OCI-LY3 (cell line): ENCODE measurements around the gene POLR2E.

Source experiments
- H2AFZ ChIP-seq: fragments of 200-600, 300-600 bp; shearing (Covaris generic); 2 replicates; pipeline ENCODE4 v1.6.0; 2014; ENCODE audit warnings: antibody characterized with exemption, low read depth, low read length
- H3K27ac ChIP-seq: fragments of 200-600, 300-600 bp; sonication (generic); 2 replicates; pipeline ENCODE4 v1.5.1; 2014; ENCODE audit warnings: mild to moderate bottlenecking, low read length, moderate library complexity, mixed read lengths
- H3K27me3 ChIP-seq: fragments of 200-600, 300-600 bp; sonication (generic); 2 replicates; pipeline ENCODE4 v1.6.1; 2014; ENCODE audit warnings: low read depth, low read length, mixed read lengths
- H3K36me3 ChIP-seq: fragments of 200-600, 300-600 bp; sonication (generic); replicated peaks from 2 replicates; pipeline ENCODE3; 2014; ENCODE audit warnings: low read depth, low read length, mixed read lengths
- H3K4me1 ChIP-seq: fragments of 300-600, 200-600 bp; sonication (generic); 2 replicates; pipeline ENCODE4 v1.6.1; 2014; ENCODE audit warnings: low read length, mixed read lengths
- H3K4me2 ChIP-seq: fragments of 200-600, 300-600 bp; sonication (generic); 2 replicates; pipeline ENCODE4 v1.6.1; 2014; ENCODE audit warnings: low read length, mixed read lengths
- H3K4me3 ChIP-seq: fragments of 300-600, 200-600 bp; sonication (generic); 2 replicates; pipeline ENCODE4 v1.5.1; 2014; ENCODE audit warnings: antibody characterized with exemption, mild to moderate bottlenecking, low read length, moderate library complexity
- H3K79me2 ChIP-seq: fragments of 300-600, 200-600 bp; shearing (Covaris generic); 2 replicates; pipeline ENCODE4 v1.6.1; 2014; ENCODE audit warnings: mild to moderate bottlenecking, low read length, mixed read lengths
- H3K9ac ChIP-seq: fragments of 300-600, 200-600 bp; shearing (Covaris generic); 2 replicates; pipeline ENCODE4 v1.6.0; 2014; ENCODE audit warnings: mild to moderate bottlenecking, low read length, moderate library complexity
- H3K9me3 ChIP-seq: fragments of 200-600, 300-600 bp; shearing (Covaris generic); 2 replicates; pipeline ENCODE4 v1.6.1; 2014; ENCODE audit warnings: low read length, mixed read lengths; ENCODE audit not compliant: insufficient read depth
- H4K20me1 ChIP-seq: fragments of 200-600, 300-600 bp; sonication (generic); 2 replicates; pipeline ENCODE4 v1.6.1; 2016; ENCODE audit warnings: low read length, mixed read lengths; ENCODE audit not compliant: insufficient read depth
- EZH2phosphoT487 ChIP-seq: fragments of 200-600 bp; shearing (Covaris generic); IDR thresholded peaks from 2 replicates; pipeline ENCODE4 v1.6.1; 2018; ENCODE audit warnings: antibody characterized with exemption, mixed run types, low read depth
- TF ChIP-seq, protein P1 (sequence below): fragments of 200-600, 300-600 bp; sonication (generic); IDR thresholded peaks from 2 replicates; pipeline ENCODE4 v1.5.1; 2014; ENCODE audit warnings: antibody characterized with exemption, low read length, low read depth

POLR2E gene

DNA sequence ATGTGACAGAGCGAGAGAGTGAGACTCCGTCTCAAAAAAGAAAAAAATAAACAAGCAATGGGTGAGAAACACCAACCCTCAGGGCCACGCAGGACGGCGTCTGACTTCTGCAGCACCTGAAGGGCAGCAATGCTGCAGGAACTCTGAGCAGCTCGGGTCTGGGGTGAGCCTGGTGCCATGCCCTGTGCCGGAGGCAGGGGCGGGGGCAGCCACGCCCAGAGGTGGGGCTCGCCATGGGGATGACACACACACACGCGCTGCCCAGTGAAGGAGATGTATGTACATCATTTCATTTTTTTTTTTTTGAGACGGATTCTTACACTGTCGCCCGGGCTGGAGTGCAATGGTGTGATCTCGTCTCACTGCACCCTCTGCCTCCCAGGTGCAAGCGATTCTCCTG, 32.9 kb upstream of the POLR2E start:
- no peaks in the 10 kb centered on the region for H3K9me3 ChIP-seq
- H3K36me3 ChIP-seq = peaks cover 28% of the 10 kb centered on the region
- H3K9ac ChIP-seq = no peak overlapping the region
- H3K27me3 ChIP-seq = no peaks in the 10 kb centered on the region
- no peak overlapping the region for H3K4me3 ChIP-seq
- H2AFZ ChIP-seq = no peak overlapping the region
- no peak overlapping the region for H3K27ac ChIP-seq
- no peak overlapping the region for H3K4me2 ChIP-seq
- TF ChIP-seq, protein P1, sequence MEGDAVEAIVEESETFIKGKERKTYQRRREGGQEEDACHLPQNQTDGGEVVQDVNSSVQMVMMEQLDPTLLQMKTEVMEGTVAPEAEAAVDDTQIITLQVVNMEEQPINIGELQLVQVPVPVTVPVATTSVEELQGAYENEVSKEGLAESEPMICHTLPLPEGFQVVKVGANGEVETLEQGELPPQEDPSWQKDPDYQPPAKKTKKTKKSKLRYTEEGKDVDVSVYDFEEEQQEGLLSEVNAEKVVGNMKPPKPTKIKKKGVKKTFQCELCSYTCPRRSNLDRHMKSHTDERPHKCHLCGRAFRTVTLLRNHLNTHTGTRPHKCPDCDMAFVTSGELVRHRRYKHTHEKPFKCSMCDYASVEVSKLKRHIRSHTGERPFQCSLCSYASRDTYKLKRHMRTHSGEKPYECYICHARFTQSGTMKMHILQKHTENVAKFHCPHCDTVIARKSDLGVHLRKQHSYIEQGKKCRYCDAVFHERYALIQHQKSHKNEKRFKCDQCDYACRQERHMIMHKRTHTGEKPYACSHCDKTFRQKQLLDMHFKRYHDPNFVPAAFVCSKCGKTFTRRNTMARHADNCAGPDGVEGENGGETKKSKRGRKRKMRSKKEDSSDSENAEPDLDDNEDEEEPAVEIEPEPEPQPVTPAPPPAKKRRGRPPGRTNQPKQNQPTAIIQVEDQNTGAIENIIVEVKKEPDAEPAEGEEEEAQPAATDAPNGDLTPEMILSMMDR = no peak
- TF ChIP-seq EZH2phosphoT487 = no peak
- peaks cover 29% of the 10 kb centered on the region; the same call in 1 of the 2 replicates for H3K79me2 ChIP-seq
- H4K20me1 ChIP-seq = peaks cover 25% of the 10 kb centered on the region; the same call in 1 of the 2 replicates
- H3K4me1 ChIP-seq = peaks cover 22% of the 10 kb centered on the region

DNA sequence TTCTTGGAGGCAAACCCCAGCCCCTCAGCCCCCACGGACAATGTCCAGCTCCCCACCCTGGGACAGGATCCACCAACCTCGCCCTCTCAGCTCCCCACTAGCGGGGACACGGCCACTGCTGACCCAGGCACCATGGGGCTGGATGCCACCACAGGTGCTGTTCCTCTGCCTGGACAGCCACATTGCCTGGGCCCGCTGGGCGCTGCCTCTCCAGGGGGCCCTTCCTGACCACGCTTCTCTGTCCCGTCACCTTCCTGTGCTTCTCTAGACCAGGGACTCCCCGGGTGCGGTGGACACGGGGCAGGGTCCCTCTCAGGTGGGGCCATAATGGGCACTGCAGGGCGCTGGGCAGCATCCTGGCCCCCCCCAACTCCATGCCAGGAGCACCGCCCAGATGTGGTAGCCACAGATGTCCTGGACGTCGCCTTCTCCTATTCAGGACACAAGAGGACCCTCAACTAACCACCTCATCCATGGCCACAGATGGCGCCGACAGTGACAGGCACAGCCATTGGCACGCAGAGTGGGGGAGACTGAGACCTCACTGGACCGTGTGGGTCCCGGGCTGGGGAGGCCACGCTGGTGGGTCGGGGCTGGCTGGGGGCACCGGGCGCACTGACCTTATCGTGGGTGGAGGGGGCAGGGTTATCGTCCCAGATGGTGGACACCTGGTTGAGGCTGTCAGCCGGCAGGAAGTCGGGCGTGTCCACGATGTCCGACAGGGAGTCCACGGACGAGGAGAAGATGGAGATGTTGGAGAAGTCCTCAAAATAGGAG, 32.0 kb upstream of the POLR2E start:
- H3K36me3 ChIP-seq = peaks cover 36% of the 10 kb centered on the region
- no peak overlapping the region for H3K4me2 ChIP-seq
- peaks cover 13% of the 10 kb centered on the region for H3K4me1 ChIP-seq
- TF ChIP-seq, protein P1 = no peak
- no peak for TF ChIP-seq EZH2phosphoT487
- H3K27ac ChIP-seq = no peak overlapping the region
- no peak overlapping the region for H2AFZ ChIP-seq
- no peaks in the 10 kb centered on the region for H3K27me3 ChIP-seq
- H4K20me1 ChIP-seq = peaks cover 29% of the 10 kb centered on the region; the same call in 1 of the 2 replicates
- no peak overlapping the region for H3K4me3 ChIP-seq
- H3K9ac ChIP-seq = no peak overlapping the region
- H3K9me3 ChIP-seq = no peaks in the 10 kb centered on the region
- H3K79me2 ChIP-seq = peaks cover 27% of the 10 kb centered on the region; the same call in 1 of the 2 replicates

DNA sequence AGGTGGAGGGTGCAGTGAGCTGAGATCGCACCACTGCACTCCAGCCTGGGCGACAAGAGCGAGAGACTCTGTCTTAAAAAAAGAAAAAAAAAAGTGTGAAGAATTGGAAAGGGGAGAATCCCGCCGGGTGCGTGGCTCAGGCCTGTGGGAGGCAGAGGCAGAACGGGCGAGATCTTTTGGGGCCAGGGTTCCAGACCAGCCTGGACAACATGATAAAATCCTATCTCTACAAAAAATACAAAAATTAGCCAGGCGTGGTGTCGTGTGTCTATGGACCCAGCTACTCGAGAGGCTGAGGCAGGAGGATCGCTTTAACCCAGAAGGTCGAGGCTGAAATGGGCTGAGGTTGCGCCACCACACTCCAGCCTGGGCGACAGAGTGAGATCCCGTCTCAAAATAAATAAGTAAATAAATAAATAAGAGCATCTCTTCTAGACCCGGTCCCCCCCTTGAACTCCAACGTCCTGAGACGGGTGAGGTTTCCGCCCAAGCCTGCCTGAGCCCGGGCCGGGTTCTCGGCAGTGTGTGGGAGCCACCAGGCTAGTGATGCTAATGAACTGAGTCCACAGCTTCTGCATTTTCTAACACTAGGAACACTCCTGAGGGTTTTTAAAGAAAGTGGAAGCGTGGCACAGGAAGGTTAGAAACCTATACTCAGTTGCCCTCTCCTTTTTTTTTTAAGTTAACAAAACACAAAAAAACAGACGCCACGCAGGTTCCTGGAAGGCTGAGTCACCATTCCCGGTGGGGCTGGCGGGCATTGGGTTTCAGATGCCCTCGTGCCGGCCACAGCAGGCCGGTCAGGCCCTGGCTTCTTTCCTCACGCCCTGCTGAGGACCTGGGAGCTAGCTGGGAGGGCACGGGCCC, 30.7 kb upstream of the POLR2E start:
- Histone ChIP-seq H3K27me3 (no peaks in the 10 kb centered on the region), H3K9ac (no peak overlapping the region), H2AFZ (no peak overlapping the region), H3K4me2 (no peak overlapping the region), H3K36me3 (peaks cover 48% of the 10 kb centered on the region), H3K79me2 (peaks cover 17% of the 10 kb centered on the region; the same call in 1 of the 2 replicates), H4K20me1 (peaks cover 20% of the 10 kb centered on the region; the same call in 1 of the 2 replicates), H3K4me1 (peaks cover 4% of the 10 kb centered on the region), H3K27ac (no peak overlapping the region), H3K9me3 (no peaks in the 10 kb centered on the region), H3K4me3 (no peak overlapping the region)
- TF ChIP-seq, protein P1 = no peak
- TF ChIP-seq EZH2phosphoT487 = no peak
